ENCODE data around the gene DALRD3. TPM values are rescaled to one million over a fixed set of nuclear protein-coding genes. Genes with fewer than 3 reads are reported as not detected.

The DALRD3 gene
- total RNA-seq, 1 donor from 2014 or later, result 18.5 TPM

DNA sequence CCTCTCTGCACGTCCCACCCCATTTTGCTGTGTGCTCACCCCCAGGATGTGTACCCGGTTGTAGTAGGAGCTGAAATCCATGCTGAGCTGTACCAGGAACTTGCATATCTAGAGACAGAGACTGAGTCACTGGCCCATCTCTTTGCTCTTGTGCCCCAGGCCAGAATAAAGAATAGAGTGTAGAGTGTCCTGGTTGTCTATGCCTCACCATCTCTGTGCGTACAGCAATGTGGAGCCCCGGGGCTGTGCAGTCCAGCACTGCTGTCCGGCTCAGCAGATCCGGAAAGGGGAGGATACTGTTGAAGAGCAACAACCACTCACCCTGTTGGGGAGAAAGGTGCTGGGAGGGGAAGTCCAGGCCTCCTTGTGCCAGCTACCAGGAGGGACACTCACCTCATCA lies 2.6 kb downstream of the DALRD3 start:
- Histone ChIP-seq H4K20me1 (ENCODE audit: insufficient read depth, low read length) (peaks cover 62% of the 10 kb centered on the region), H3K4me3 (ENCODE audit: insufficient read depth, low read depth, low read length) (no peak overlapping the region), H2AFZ (ENCODE audit: low read depth, low read length) (no peak overlapping the region), H3K9me3 (ENCODE audit: insufficient read depth, low read depth, low read length) (no peaks in the 10 kb centered on the region), H3K27ac (ENCODE audit: low read depth, low read length) (no peak overlapping the region), H3K4me2 (ENCODE audit: low read length) (no peak overlapping the region), H3K36me3 (ENCODE audit: insufficient read depth, low read length) (peaks cover 27% of the 10 kb centered on the region), H3K79me2 (ENCODE audit: insufficient read depth, low read length) (peaks cover 80% of the 10 kb centered on the region), H3K27me3 (ENCODE audit: insufficient read depth, low read length) (no peaks in the 10 kb centered on the region), H3K9ac (ENCODE audit: low read length) (no peak overlapping the region), H3K4me1 (ENCODE audit: insufficient read depth, low read length) (peaks cover 22% of the 10 kb centered on the region)
- TF ChIP-seq EZH2 (IDR thresholded peaks at IDR 0.05; ENCODE audit: insufficient read depth, low read length), result no peak
- TF ChIP-seq, protein P1, sequence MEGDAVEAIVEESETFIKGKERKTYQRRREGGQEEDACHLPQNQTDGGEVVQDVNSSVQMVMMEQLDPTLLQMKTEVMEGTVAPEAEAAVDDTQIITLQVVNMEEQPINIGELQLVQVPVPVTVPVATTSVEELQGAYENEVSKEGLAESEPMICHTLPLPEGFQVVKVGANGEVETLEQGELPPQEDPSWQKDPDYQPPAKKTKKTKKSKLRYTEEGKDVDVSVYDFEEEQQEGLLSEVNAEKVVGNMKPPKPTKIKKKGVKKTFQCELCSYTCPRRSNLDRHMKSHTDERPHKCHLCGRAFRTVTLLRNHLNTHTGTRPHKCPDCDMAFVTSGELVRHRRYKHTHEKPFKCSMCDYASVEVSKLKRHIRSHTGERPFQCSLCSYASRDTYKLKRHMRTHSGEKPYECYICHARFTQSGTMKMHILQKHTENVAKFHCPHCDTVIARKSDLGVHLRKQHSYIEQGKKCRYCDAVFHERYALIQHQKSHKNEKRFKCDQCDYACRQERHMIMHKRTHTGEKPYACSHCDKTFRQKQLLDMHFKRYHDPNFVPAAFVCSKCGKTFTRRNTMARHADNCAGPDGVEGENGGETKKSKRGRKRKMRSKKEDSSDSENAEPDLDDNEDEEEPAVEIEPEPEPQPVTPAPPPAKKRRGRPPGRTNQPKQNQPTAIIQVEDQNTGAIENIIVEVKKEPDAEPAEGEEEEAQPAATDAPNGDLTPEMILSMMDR (IDR thresholded peaks at IDR 0.05; ENCODE audit: insufficient read depth, low read depth, low read length), result no peak
- Mint-ChIP-seq H3K9me3 (ENCODE audit: unreplicated experiment) (no peaks in the 10 kb centered on the region), H3K27ac (ENCODE audit: unreplicated experiment) (peak overlapping the region; percentile 69), H3K4me3 (ENCODE audit: unreplicated experiment) (no peak overlapping the region), H3K36me3 (ENCODE audit: low read depth, unreplicated experiment) (peaks cover 26% of the 10 kb centered on the region), H3K4me1 (ENCODE audit: low read depth, unreplicated experiment) (peaks cover 12% of the 10 kb centered on the region), H3K27me3 (ENCODE audit: low read depth, unreplicated experiment) (no peaks in the 10 kb centered on the region)
- no peak for FAIRE-seq
- DNase-seq (ENCODE audit: low read depth), result no peak

DNA sequence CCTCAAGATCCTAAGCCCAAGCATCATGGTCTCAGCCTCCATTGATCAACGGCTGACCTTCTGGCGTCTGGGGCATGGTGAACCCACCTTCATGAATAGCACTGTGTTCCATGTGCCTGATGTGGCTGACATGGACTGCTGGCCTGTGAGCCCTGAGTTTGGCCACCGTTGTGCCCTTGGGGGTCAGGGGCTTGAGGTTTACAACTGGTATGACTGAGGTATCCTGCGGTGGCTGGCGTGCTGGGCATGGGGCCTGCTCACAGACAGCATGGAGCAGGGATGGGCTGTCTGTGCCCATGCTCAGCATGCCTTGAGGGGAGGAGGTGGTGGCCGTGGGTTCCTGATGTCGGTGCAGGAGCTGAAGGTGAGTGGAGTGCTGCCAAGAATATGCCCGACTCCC lies 3.3 kb downstream of the DALRD3 start:
- H3K9me3 ChIP-seq (ENCODE audit: insufficient read depth, low read depth, low read length), result no peaks in the 10 kb centered on the region
- H3K4me3 ChIP-seq (ENCODE audit: insufficient read depth, low read depth, low read length), result no peak overlapping the region
- no peak overlapping the region for H3K4me2 ChIP-seq (ENCODE audit: low read length)
- H3K4me3 Mint-ChIP-seq (ENCODE audit: unreplicated experiment), result peak overlapping the region; percentile 28
- peaks cover 27% of the 10 kb centered on the region for H3K36me3 ChIP-seq (ENCODE audit: insufficient read depth, low read length)
- FAIRE-seq (no peak), DNase-seq (ENCODE audit: low read depth) (no peak)
- TF ChIP-seq EZH2 (IDR thresholded peaks at IDR 0.05; ENCODE audit: insufficient read depth, low read length), result no peak
- TF ChIP-seq, protein P1 (IDR thresholded peaks at IDR 0.05; ENCODE audit: insufficient read depth, low read depth, low read length), result no peak
- H3K27ac Mint-ChIP-seq (ENCODE audit: unreplicated experiment), result peak overlapping the region; percentile 27
- H3K27ac ChIP-seq (ENCODE audit: low read depth, low read length), result no peak overlapping the region
- no peaks in the 10 kb centered on the region for H3K27me3 Mint-ChIP-seq (ENCODE audit: low read depth, unreplicated experiment)
- H3K27me3 ChIP-seq (ENCODE audit: insufficient read depth, low read length), result no peaks in the 10 kb centered on the region
- peaks cover 79% of the 10 kb centered on the region for H3K79me2 ChIP-seq (ENCODE audit: insufficient read depth, low read length)
- no peak overlapping the region for H2AFZ ChIP-seq (ENCODE audit: low read depth, low read length)
- H3K4me1 ChIP-seq (ENCODE audit: insufficient read depth, low read length), result peaks cover 19% of the 10 kb centered on the region
- H3K9me3 Mint-ChIP-seq (ENCODE audit: unreplicated experiment), result no peaks in the 10 kb centered on the region
- H3K36me3 Mint-ChIP-seq (ENCODE audit: low read depth, unreplicated experiment), result peaks cover 26% of the 10 kb centered on the region
- no peak overlapping the region for H3K9ac ChIP-seq (ENCODE audit: low read length)
- peaks cover 10% of the 10 kb centered on the region for H3K4me1 Mint-ChIP-seq (ENCODE audit: low read depth, unreplicated experiment)
- peaks cover 63% of the 10 kb centered on the region for H4K20me1 ChIP-seq (ENCODE audit: insufficient read depth, low read length)

DNA sequence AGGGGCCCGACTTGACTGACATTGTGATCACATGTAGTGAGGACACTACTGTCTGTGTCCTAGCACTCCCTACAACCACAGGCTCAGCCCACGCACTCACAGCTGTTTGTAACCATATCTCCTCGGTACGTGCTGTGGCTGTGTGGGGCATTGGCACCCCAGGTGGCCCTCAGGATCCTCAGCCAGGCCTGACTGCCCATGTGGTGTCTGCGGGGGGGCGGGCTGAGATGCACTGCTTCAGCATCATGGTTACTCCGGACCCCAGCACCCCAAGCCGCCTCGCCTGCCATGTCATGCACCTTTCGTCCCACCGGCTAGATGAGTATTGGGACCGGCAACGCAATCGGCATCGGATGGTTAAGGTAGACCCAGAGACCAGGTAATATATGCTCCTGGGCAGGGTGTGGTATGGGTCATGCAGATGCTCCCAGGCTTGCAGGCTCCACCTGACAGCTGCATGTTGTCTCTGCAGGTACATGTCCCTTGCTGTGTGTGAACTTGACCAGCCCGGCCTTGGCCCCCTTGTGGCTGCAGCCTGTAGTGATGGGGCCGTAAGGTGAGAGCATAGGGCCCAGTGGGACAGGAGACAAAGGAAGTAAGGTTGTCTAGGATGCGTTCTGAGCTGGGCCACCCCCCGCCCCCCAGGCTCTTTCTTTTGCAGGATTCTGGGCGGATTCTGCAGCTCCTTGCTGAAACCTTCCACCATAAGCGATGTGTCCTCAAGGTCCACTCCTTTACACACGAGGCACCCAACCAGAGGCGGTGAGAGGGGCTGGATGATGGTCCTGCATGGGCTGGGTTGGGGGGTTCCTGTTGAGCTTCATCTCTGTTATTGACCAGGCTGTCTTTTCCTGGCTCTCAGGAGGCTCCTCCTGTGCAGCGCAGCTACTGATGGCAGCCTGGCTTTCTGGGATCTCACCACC lies 4.4 kb downstream of the DALRD3 start:
- Histone ChIP-seq H3K27ac (ENCODE audit: low read depth, low read length) (no peak overlapping the region), H2AFZ (ENCODE audit: low read depth, low read length) (no peak overlapping the region), H3K4me3 (ENCODE audit: insufficient read depth, low read depth, low read length) (no peak overlapping the region), H3K4me1 (ENCODE audit: insufficient read depth, low read length) (peaks cover 13% of the 10 kb centered on the region), H3K9me3 (ENCODE audit: insufficient read depth, low read depth, low read length) (no peaks in the 10 kb centered on the region), H3K27me3 (ENCODE audit: insufficient read depth, low read length) (no peaks in the 10 kb centered on the region), H3K4me2 (ENCODE audit: low read length) (no peak overlapping the region), H4K20me1 (ENCODE audit: insufficient read depth, low read length) (peaks cover 72% of the 10 kb centered on the region), H3K9ac (ENCODE audit: low read length) (no peak overlapping the region), H3K36me3 (ENCODE audit: insufficient read depth, low read length) (peaks cover 27% of the 10 kb centered on the region), H3K79me2 (ENCODE audit: insufficient read depth, low read length) (peaks cover 84% of the 10 kb centered on the region)
- Mint-ChIP-seq H3K9me3 (ENCODE audit: unreplicated experiment) (no peaks in the 10 kb centered on the region), H3K27ac (ENCODE audit: unreplicated experiment) (no peak overlapping the region), H3K4me1 (ENCODE audit: low read depth, unreplicated experiment) (peaks cover 8% of the 10 kb centered on the region), H3K27me3 (ENCODE audit: low read depth, unreplicated experiment) (no peaks in the 10 kb centered on the region), H3K4me3 (ENCODE audit: unreplicated experiment) (no peak overlapping the region), H3K36me3 (ENCODE audit: low read depth, unreplicated experiment) (peaks cover 26% of the 10 kb centered on the region)
- FAIRE-seq (no peak), DNase-seq (ENCODE audit: low read depth) (no peak)
- no peak for TF ChIP-seq EZH2 (IDR thresholded peaks at IDR 0.05; ENCODE audit: insufficient read depth, low read length)
- TF ChIP-seq, protein P1 (IDR thresholded peaks at IDR 0.05; ENCODE audit: insufficient read depth, low read depth, low read length), result peak; percentile 44

Data from astrocyte (in vitro differentiated cells and primary cell).